CD14-positive monocyte (primary cell): ENCODE results near the gene CCDC134. TPM values are rescaled to one million over a fixed set of nuclear protein-coding genes. Genes with fewer than 3 reads are reported as not detected.

Experiments used
- DNase-seq, 3 donors: peaks; one replicate each; pipeline ENCODE4 v3.0.0-alpha.2; 2011 to 2022
- H2AFZ ChIP-seq: 2 replicates; pipeline ENCODE4 v1.6.0; 2012; ENCODE audit warnings: mild to moderate bottlenecking, low read depth, low read length, inconsistent platforms; ENCODE audit not compliant: insufficient read depth, poor library complexity, severe bottlenecking
- H3K27ac ChIP-seq, 2 donors: 1 replicate in 1 of 2; 2 replicates in 1 of 2; pipeline ENCODE4 v1.5.1; 2012 to 2013; ENCODE audit warnings: low read length in 2 of 2, control low read depth in 1 of 2, inconsistent platforms in 1 of 2, low read depth in 1 of 2, mild to moderate bottlenecking in 1 of 2
- H3K27me3 ChIP-seq, 2 donors: one replicate each; pipeline versions ENCODE4 v1.6.0 to v1.6.1; 2011 to 2013; ENCODE audit warnings: low read length in 2 of 2; ENCODE audit not compliant: control insufficient read depth in 2 of 2, insufficient read depth in 2 of 2
- H3K36me3 ChIP-seq, 2 donors: replicated peaks in 1 of 2; 1 replicate in 1 of 2; 2 replicates in 1 of 2; pipeline versions ENCODE4 v1.5.1 to v1.6.1; 2012 to 2013; ENCODE audit warnings: low read length in 2 of 2, control low read depth in 1 of 2, inconsistent platforms in 1 of 2, mild to moderate bottlenecking in 1 of 2; ENCODE audit not compliant: insufficient read depth in 2 of 2, control insufficient read depth in 1 of 2
- H3K4me1 ChIP-seq, 2 donors: 1 replicate in 1 of 2; 2 replicates in 1 of 2; pipeline versions ENCODE4 v1.5.1 to v1.6.1; 2012 to 2013; ENCODE audit warnings: low read length in 2 of 2, control low read depth in 1 of 2, inconsistent platforms in 1 of 2, mild to moderate bottlenecking in 1 of 2, moderate library complexity in 1 of 2; ENCODE audit not compliant: insufficient read depth in 2 of 2, control insufficient read depth in 1 of 2
- H3K4me2 ChIP-seq: replicated peaks from 2 replicates; pipeline ENCODE3; 2012; ENCODE audit warnings: low read length, moderate library complexity, mild to moderate bottlenecking; ENCODE audit not compliant: poor library complexity, severe bottlenecking; ENCODE audit errors: extremely low read depth
- H3K4me3 ChIP-seq, 3 experiments: fragments of 200-600 bp in 1 of 3; sonication (generic) in 1 of 3; replicated peaks in 1 of 3; 1 replicate in 2 of 3; 2 replicates in 1 of 3; pipeline ENCODE4 v1.5.1; 2011 to 2013; ENCODE audit warnings: low read length in 3 of 3, mild to moderate bottlenecking in 3 of 3, control low read depth in 2 of 3, low read depth in 2 of 3, inconsistent platforms in 1 of 3, moderate library complexity in 1 of 3
- H3K79me2 ChIP-seq: 2 replicates; pipeline ENCODE4 v1.6.0; 2012; ENCODE audit warnings: mild to moderate bottlenecking, control low read depth, inconsistent platforms, low read length, moderate library complexity; ENCODE audit not compliant: insufficient read depth
- H3K9ac ChIP-seq: 2 replicates; pipeline ENCODE4 v1.6.0; 2017; ENCODE audit warnings: low read length, mild to moderate bottlenecking; ENCODE audit not compliant: insufficient read depth, poor library complexity, severe bottlenecking
- H3K9me3 ChIP-seq, 2 donors: replicated peaks in 1 of 2; 1 replicate in 1 of 2; 2 replicates in 1 of 2; pipeline versions ENCODE4 v1.5.1 to v1.6.1; 2012 to 2013; ENCODE audit warnings: low read length in 2 of 2, control low read depth in 1 of 2; ENCODE audit not compliant: control insufficient read depth in 1 of 2, insufficient read depth in 1 of 2
- H4K20me1 ChIP-seq: 2 replicates; pipeline ENCODE4 v1.6.0; 2012; ENCODE audit warnings: mild to moderate bottlenecking, low read length, control low read depth, moderate library complexity; ENCODE audit not compliant: insufficient read depth
- H3K27ac Mint-ChIP-seq, 7 donors: one replicate each; pipeline ENCODE4 v1.8.0; 2020; ENCODE audit warnings: mild to moderate bottlenecking in 7 of 7, mixed read lengths in 7 of 7, moderate library complexity in 6 of 7, inconsistent platforms in 2 of 7
- H3K27me3 Mint-ChIP-seq, 3 donors: one replicate each; pipeline ENCODE4 v1.8.0; 2021 to 2022; ENCODE audit warnings: low read depth in 3 of 3, mild to moderate bottlenecking in 3 of 3, mixed read lengths in 3 of 3, moderate library complexity in 3 of 3, inconsistent platforms in 1 of 3
- H3K36me3 Mint-ChIP-seq, 2 donors: one replicate each; pipeline ENCODE4 v1.8.0; 2020; ENCODE audit warnings: mixed read lengths in 2 of 2, inconsistent platforms in 1 of 2, mild to moderate bottlenecking in 1 of 2
- H3K4me1 Mint-ChIP-seq: one replicate; pipeline ENCODE4 v1.8.0; 2020; ENCODE audit warnings: mild to moderate bottlenecking, mixed read lengths
- H3K4me3 Mint-ChIP-seq, 2 donors: one replicate each; pipeline ENCODE4 v1.8.0; 2020; ENCODE audit warnings: mild to moderate bottlenecking in 2 of 2, mixed read lengths in 2 of 2, moderate library complexity in 1 of 2
- H3K9me3 Mint-ChIP-seq, 7 donors: one replicate each; pipeline ENCODE4 v1.8.0; 2020 to 2022; ENCODE audit warnings: mixed read lengths in 7 of 7, mild to moderate bottlenecking in 6 of 7, moderate library complexity in 6 of 7, inconsistent platforms in 2 of 7
- CTCF ChIP-seq: fragments of 200-600 bp; IDR thresholded peaks from one replicate; pipeline ENCODE4 v1.8.0; 2022; ENCODE audit warnings: antibody characterized with exemption, mild to moderate bottlenecking
- WGBS: methylation state at CpG from one replicate; pipeline ENCODE4 v1.1.5; 2013; ENCODE audit warnings: missing lambda C conversion rate; ENCODE audit not compliant: insufficient coverage; 5-methylcytosine and 5-hydroxymethylcytosine counted together
- intact Hi-C, 2 donors: fragments of 100-400 bp; cut with micrococcal nuclease; formaldehyde crosslinking; loops; one replicate each; pipeline versions ENCODE4 v1.15.0 to v1.15.1; 2023
- polyA plus RNA-seq, 3 donors: library from polyadenylated mRNA; depleted of rRNA in 1 of 3; unstranded in 2 of 3; stranded (reverse) in 1 of 3; fragments of 300-500 nt in 2 of 3; fragments of >200 nt in 1 of 3; fragmentation: Illumina TruSeq in 2 of 3; gene quantifications; 1 replicate in 2 of 3; 2 replicates in 1 of 3; pipeline ENCODE4 v1.2.3, GENCODE V29; 2012 to 2021

CCDC134 gene
- polyA plus RNA-seq, 3 donors = 2.1 to 5.3 (median 2.4) TPM

- Mint-ChIP-seq H3K4me3 (no peak overlapping the region), H3K4me1 (no peaks in the 10 kb centered on the region), H3K36me3 (peaks cover 69 to 79% of the 10 kb centered on the region in 2 donors), H3K27ac (peak overlapping the region in 3 of 7 donors; percentile 27 to 55 (median 32)), H3K27me3 (no peaks in the 10 kb centered on the region), H3K9me3 (peaks cover 0 to 2% (median 0%) of the 10 kb centered on the region in 7 donors)
- Histone ChIP-seq H3K27ac (peak overlapping the region in 1 of 2 donors; percentile 14), H4K20me1 (peaks cover 8% of the 10 kb centered on the region), H2AFZ (no peak overlapping the region), H3K4me1 (no peaks in the 10 kb centered on the region), H3K4me3 (no peak overlapping the region), H3K9me3 (no peaks in the 10 kb centered on the region), H3K4me2 (no peak overlapping the region), H3K79me2 (peaks cover 7% of the 10 kb centered on the region), H3K27me3 (no peaks in the 10 kb centered on the region), H3K36me3 (peaks cover 49 to 90% of the 10 kb centered on the region in 2 donors), H3K9ac (no peak overlapping the region)
- WGBS = 100% methylated on average over 3 of the region's 9 CpGs
- TF ChIP-seq CTCF = no peak
- intact Hi-C loops = no loop called here
- no peak for DNase-seq
Measured at GRCh38 chr22:41813726-41814410, 13.4 kb downstream of the CCDC134 start.

DNA sequence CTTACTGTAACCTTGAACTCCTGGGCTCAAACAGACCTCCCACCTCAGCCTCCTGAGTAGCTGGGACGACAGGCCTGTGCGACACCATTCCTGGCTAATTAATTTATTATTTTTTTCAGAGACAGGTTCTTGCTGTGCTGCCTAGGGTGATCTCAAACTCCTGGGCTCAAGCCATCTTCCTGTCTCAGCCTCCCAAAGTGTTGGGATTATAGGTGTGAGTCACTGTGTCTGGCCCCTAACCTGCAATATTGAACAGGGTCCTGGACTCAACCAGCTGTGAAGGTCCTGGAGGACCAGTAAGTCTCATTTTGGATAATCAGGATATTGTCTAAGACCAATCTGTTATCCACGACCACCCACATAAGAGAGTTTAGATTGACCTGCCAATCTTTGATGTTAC lies 15.2 kb downstream of the CCDC134 start:
- no peak overlapping the region for H3K27ac ChIP-seq
- DNase-seq = no peak
- no peak for TF ChIP-seq CTCF
- Mint-ChIP-seq H3K36me3 (peaks cover 66 to 74% of the 10 kb centered on the region in 2 donors), H3K4me1 (no peaks in the 10 kb centered on the region), H3K4me3 (no peak overlapping the region), H3K9me3 (peaks cover 0 to 2% (median 0%) of the 10 kb centered on the region in 7 donors), H3K27me3 (no peaks in the 10 kb centered on the region), H3K27ac (no peak overlapping the region)
- H4K20me1 ChIP-seq = no peaks in the 10 kb centered on the region
- H3K4me1 ChIP-seq = no peaks in the 10 kb centered on the region
- H3K4me3 ChIP-seq = no peak overlapping the region
- no peaks in the 10 kb centered on the region for H3K27me3 ChIP-seq
- no peaks in the 10 kb centered on the region for H3K9me3 ChIP-seq
- no peak overlapping the region for H2AFZ ChIP-seq
- H3K9ac ChIP-seq = no peak overlapping the region
- intact Hi-C loops = no loop called here
- peaks cover 3% of the 10 kb centered on the region for H3K79me2 ChIP-seq
- H3K36me3 ChIP-seq = peaks cover 42 to 80% of the 10 kb centered on the region in 2 donors
- no peak overlapping the region for H3K4me2 ChIP-seq
- no CpG with 5 or more reads among the region's 3 CpGs for WGBS
